C1 segment of cervical spinal cord (tissue), 14 donors: ENCODE measurements around the gene SCN8A.
"Not testable (repeated sequence)": the region's sequence is repeated elsewhere in the genome, so short reads cannot be mapped to it uniquely, and the experiment has no call there.

Source experiments
- DNase-seq, 14 donors: peaks; one replicate each; lab custom pipeline; 2025; lab: John Stamatoyannopoulos, UW

Gene SCN8A

GRCh38 chr12:51763743-51764142, 172.7 kb downstream of the SCN8A start:
- no peak for DNase-seq

- DNase-seq = no peak
Measured at GRCh38 chr12:51766067-51766676, 175.1 kb downstream of the SCN8A start.

- DNase-seq = no peak
Measured at GRCh38 chr12:51771008-51771407, 180.0 kb downstream of the SCN8A start.

- no peak for DNase-seq
Measured at GRCh38 chr12:51773145-51773869, 182.3 kb downstream of the SCN8A start.

GRCh38 chr12:51774933-51775332, 183.9 kb downstream of the SCN8A start:
- no peak for DNase-seq

- DNase-seq = no peak
Measured at GRCh38 chr12:51777457-51777856, 186.4 kb downstream of the SCN8A start.

- no peak for DNase-seq
Measured at GRCh38 chr12:51777973-51778372, 186.9 kb downstream of the SCN8A start.

GRCh38 chr12:51779876-51780275, 188.8 kb downstream of the SCN8A start:
- DNase-seq = no peak

- no peak for DNase-seq
Measured at GRCh38 chr12:51784688-51785087, 193.7 kb downstream of the SCN8A start.

GRCh38 chr12:51785906-51786305, 194.9 kb downstream of the SCN8A start:
- DNase-seq = no peak

GRCh38 chr12:51788876-51789275, 197.8 kb downstream of the SCN8A start:
- no peak for DNase-seq

- no peak for DNase-seq
Measured at GRCh38 chr12:51792417-51792816, 201.4 kb downstream of the SCN8A start.

- DNase-seq = no peak
Measured at GRCh38 chr12:51793201-51793600, 202.2 kb downstream of the SCN8A start.

- DNase-seq = no peak
Measured at GRCh38 chr12:51797301-51797700, 206.3 kb downstream of the SCN8A start.

GRCh38 chr12:51798051-51798450, 207.0 kb downstream of the SCN8A start:
- DNase-seq = not testable (repeated sequence)

- no peak for DNase-seq
Measured at GRCh38 chr12:51798501-51798900, 207.5 kb downstream of the SCN8A start.

GRCh38 chr12:51801027-51801426, 210.0 kb downstream of the SCN8A start:
- DNase-seq = no peak

GRCh38 chr12:51806896-51807295, 215.9 kb downstream of the SCN8A start:
- peak in 1 of 14 donors; percentile 78 for DNase-seq

GRCh38 chr12:51809193-51809592, 218.2 kb downstream of the SCN8A start:
- no peak for DNase-seq

- DNase-seq = peak in 1 of 14 donors; percentile 13
Measured at GRCh38 chr12:51811203-51812202, 220.5 kb downstream of the SCN8A start.

- no peak for DNase-seq
Measured at GRCh38 chr12:51812871-51813270, 221.8 kb downstream of the SCN8A start.

GRCh38 chr12:51813931-51814310, 222.9 kb downstream of the SCN8A start:
- peak in 1 of 14 donors; percentile 51 for DNase-seq
